ENCODE results near the gene RBM3.

The RBM3 gene

GRCh38 chrX:48626401-48627298 is 52.4 kb downstream of the RBM3 start:
- no peak for DNase-seq

Data from DMS 273 treated with DMSO at 0.1 percent for 48 hours (cell line).